GM04503 (cell line): Measurements from ENCODE around the gene GSX1.
"Not testable (repeated sequence)": the region's sequence is repeated elsewhere in the genome, so short reads cannot be mapped to it uniquely, and the experiment has no call there.

ENCODE experiments used
- DNase-seq: peaks from one replicate; pipeline ENCODE4 v3.0.0-alpha.2; 2012; ENCODE audit warnings: low read depth

The GSX1 gene

DNA sequence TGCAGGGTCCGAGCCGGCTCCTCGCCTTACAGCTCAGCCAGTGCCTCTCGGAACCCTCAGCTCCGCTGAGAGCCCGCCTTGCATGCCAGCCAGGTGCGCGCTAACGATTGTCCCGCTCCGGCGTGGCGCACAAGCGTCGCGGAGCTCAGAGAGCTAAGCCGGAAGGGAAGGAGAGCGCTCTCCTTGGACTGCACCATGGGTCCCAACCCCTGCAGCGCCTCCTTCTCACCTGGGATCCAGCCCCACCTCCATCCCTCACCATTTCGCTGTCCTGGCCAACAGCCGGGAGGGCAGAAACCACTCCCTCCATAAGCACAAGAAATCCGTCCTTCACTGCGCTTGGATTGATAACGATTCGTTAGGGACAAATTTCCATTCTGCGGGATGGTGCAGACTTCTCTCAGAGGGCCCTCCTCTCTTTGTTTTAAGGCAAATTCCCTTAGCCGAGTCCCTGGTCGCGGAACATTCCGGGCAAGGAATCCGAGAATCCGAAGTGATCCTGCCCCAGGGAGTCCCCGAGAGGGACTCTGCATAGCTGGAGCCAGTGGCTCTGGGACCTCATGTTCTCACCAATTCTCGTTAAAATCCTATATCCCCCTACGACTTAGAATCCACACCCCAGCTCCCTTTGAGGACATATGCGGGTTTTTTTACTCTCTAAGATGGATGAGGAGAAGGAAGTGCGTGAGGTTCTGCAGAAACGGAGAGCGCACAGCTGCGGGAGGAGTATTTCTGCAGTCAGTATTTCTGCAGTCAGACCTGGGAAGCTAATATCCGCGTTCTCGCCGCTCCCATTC lies 2.8 kb downstream of the GSX1 start:
- no peak for DNase-seq

DNA sequence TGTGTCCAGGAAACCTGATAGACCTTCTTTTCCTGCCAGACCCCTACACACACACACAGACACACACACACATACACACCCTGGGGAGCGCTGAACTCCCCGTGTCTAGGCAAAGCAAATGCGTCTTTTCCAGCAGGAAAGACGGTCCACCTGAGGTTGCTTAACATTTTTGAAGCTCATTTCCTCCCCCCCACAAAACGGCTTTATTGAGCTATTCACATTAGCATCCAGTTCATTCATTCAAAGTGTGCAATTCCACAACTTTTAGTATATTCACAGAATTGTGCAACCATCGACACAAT lies 3.4 kb downstream of the GSX1 start:
- DNase-seq: no peak

DNA sequence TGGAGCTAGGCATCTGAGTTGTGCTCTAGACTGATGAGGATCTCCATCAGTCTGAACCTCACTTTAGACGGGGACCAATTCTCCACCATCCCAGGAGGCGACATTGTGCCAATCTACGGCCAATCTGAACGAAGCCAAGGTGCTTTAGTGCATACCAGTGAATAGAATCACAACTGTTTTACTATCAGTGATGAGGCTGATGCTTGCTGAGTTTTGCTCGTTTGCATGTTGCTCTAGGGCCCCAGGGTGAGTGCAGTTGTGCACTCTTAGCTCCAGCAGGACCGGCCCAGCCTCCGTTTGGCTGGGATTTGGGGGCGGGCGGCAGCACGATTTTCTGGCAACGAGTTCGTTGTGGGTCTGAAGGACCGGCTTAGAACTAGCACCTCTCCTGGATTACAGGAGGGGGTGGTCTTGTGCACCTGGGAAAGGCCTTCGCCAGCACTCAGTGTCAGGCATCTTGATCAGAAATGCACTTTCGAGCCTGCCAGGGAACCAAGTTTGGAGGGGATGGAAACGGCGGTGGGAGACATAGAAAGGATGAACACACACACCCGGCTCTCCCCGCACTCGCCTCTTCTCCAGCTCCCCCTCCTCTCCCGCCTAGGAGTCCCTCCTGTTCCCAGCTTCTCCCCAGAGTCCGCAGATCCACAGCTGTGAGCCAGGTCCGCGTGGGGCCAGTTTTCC lies 4.4 kb downstream of the GSX1 start:
- DNase-seq: no peak

DNA sequence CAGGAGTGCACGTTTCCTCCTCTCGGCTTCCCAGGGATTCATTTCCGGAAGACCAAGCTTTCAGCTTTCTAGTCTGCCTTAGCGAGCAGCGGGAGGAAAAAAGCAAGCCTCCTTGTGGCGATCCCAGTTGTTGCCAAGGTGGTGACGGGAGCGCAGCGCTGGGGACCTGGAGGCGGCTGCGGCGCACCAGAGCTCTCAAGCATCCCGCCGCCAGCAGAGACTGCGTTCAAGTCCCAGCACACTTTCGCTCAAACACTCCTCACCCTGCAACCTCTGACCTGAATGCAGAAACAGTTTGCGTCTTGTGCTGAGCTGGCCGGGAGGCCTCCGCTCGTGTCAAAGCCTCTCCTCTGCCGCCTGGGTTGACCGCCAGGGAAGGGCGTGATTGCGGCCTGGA lies 4.9 kb downstream of the GSX1 start:
- no peak for DNase-seq

DNA sequence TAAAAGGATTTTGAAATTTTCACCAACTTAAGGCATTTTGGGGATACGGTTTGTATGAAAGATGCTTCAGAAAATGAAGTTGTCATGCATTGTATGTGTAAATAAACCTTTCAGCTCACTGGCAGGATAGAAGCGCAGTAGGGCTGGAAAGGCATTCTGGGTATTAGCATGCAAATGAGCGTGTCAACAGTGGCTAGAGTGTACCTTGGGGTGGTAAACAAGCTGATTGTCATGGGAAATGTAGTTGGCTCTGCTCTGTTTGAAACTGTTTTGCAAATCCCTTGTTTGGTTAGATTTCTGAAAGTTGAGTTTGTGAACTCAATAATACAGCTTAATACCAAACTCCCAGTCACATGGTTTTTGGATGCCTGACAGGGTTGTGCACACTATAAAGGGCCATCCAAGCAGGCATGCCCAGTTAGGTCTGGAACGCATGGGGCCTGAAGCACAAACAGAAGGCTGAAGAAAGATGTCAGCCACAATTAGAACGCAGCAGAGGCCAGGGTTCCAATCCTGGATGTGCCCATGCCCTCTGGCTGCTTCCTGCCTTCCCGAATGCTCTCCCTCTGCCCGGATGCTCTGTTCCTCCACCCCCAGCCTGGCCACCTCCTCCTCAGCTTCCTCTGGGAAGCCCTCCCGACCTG lies 14.6 kb downstream of the GSX1 start:
- no peak for DNase-seq

DNA sequence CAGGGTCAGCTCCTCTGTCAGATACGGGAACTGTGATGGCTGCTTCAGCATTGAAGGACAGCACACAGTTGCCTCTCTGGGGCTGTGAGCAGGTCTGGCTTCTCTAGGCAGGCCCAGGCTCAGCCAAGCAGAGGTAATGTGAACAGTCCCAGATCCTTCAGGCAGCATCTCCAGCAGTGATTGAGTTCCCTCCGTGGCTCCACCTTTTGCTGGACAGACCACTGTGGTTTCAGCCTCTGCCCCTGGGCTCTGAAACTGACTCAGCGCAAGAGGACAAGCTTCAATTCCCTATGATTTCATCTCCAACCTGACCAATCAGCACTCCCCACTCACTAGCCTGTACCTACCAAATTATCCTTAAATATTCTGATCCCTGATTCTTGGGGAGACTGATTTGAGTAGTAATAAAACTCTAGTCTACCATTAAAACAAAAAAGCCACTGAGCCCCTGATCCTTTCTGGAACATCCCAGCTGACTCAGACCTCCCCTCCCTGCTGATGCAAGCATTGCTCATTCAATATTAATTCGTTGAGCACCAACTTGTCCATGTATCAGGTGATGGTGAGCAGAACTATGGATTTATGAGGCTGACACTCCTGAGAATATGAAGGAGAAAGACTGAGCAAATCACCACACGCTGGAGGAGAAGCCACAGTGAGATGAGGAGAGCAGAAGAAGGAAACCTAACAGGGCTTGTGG lies 16.7 kb downstream of the GSX1 start:
- no peak for DNase-seq

DNA sequence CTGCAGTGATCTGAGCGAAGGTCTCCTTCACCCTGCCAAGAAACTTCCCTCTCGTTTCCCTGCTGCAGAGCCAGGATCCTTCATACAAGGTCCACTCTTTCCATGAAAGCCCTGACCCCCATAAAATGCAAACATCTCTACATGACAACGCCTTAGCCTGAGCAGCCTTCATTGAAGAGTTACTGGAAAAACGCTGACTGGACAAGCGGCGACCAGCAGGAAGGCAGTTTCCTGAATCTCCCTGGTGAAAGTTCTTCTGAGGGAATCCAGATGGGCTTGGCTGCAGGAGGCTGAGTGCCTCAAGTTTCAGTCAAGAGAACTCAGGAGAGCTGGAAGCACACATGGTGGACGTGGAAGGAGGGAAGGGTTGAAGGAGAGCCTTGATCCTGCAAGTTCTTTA lies 17.7 kb downstream of the GSX1 start:
- no peak for DNase-seq

DNA sequence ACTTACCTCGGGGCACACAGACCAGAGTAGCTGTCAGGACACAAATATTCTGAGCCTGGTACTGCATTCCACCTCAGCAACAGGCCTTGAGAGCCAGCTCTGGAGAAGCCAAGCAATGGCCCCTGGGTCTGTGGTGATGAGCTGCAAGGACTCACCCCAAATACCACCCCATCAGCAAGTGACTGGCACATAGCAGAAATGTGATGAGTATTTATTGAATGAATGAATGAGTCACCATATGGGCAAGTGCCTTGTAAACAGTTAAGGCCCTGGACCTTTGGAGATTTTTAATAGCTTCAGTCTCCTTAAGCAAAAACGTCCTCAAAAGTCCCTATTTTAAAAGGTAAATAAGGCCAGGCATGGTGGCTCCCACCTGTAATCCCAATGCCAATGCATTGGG lies 18.2 kb downstream of the GSX1 start:
- no peak for DNase-seq

DNA sequence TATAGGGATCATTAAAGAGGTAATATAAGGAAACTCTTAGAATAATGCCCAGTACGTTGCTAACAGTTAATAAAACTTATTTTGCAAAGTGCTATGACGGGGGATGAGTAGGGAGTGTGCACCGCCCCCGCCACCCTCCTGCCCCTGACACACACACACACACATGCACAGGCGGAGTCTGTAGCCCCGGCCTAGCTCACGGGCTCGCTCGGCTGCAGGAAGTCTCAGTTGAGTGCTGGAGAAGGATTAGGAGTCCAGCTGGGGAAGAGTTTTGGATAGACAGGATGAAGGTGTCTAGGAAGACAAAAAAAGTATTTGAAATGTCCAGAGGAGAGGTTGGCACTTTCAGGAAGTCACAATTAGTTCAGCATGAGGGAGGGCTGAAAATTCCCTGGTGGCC lies 21.5 kb downstream of the GSX1 start:
- DNase-seq: no peak

DNA sequence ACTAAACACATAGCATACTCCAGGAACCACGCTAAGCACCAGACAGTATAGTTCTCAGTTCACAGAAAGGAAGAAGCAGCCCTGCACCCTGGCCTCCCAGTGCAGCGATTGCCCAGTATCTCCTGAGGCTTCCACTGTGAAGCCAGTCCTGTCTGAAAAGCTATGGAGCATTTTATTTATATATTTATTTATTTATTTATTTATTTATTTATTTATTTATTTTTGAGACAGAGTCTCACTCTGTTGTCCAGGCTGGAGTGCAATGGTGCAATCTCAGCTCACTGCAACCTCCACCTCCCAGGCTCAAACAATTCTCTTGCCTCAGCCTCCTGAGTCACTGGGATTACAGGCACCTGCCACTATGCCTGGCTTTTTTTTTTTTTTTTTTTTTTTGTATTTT lies 25.5 kb downstream of the GSX1 start:
- not testable (repeated sequence) for DNase-seq

DNA sequence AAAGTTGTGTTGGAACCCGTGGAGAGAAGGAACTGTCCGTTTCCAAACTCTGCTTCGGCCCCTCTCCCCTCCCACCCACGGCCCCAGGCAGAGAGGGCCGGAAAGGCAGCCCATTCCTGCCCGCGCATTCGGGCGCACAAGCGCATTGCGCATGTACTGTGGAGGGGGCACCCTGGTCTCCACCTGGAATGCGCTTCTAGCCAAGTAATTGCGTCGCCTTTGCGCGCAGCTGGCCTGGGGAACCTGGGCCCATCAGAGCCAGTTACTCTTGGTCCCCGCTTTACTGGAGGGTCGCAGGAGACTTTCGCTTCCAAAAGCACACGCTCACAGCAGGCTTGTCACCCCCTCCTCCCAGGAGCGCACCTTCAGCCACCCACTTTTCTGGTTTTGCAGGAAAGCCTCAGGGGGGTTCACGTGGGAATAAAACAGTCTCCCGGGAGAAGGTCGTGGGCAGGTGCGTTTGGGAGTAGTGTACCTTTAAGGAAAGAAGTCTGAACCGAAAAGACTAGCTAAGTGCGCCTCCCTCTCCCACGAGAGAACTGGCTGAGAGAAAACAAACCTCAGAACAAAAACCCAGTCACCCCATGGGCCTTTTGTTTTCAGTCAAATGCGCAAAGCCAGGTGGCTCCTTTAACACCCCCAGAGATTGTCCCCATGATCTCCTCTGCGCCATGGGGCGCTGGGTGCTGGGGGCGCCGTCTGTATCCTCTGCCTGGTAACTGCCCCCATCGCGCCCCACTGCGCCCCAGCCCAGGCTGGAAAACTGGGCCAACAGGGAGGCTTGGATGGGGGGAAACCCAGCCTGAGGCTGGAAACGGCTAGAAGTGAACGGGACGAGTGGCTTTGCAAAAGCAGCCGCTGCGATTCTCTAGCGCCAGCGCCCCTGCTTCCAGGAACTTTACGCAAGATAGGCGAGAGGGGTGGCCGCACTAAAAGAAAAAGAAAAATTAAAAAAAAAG lies 28.5 kb downstream of the GSX1 start:
- no peak for DNase-seq

DNA sequence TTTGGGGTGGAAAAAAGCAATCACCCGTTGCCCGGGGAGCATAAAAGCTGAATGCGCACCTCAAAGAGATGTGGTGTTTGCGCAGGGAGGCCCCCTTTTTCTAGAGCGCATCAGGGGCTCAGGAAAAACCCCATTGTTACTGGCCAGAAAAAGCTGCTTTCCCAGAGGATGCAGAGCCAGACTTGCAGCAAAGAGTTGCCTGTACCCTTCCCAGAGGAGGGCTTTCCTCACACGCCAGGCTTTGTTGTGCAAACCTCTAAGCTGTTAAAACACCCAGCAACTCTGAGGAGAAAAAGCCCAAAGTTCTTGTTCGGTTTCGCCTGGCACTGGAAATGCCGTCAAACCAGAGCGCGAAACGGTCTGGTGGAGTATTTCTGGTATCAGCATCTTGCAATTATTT lies 29.3 kb downstream of the GSX1 start:
- DNase-seq: no peak

DNA sequence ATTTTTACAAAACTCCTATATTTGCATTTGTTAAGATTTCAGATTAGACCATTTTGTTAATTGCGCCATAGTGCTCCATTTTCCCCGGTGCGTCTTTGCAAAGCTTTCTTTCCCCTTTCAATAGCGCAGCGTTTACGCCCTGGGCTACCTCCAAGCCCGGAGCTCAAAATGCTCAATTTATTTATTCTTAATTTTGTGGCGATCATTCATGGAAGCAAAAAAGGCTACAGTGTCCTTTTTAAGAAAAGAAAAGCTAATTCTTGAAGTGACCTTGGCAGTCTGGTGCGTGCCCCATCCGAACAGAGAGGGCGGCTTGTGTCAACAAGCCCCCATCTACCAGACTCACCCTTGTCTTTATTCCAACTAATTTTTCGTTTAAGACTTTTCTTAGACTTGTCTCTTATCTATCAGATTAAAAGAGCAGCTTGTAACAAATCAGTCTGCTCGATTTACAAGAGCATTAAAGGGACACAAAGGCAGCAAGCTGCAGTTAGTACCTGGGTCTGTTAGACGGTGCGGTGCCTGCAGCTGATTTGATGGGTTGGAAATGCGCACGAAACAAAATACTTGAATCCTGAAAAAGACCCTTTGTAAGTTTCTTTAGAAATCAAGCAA lies 30.1 kb downstream of the GSX1 start:
- DNase-seq: no peak

DNA sequence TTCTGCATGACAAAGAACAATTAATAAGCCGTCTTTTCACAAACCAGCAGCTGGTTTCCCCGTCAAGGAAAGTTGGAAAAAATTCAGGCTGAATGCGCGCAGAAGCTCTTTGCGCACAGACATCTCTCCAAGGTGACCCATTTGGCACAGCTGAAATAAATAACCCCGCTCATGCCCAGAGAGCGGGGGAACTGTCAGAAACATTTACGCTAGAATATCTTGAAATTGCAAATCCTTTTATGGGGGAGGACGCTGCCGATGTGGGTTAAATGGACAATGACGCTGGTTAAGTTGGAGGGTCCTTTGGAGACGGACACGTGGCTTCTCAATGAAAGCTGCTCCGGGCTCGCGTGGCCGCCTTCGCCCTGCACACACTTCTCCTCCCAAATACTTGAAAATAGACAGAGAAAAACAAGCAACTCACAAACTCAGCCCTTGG lies 30.6 kb downstream of the GSX1 start:
- DNase-seq: no peak

DNA sequence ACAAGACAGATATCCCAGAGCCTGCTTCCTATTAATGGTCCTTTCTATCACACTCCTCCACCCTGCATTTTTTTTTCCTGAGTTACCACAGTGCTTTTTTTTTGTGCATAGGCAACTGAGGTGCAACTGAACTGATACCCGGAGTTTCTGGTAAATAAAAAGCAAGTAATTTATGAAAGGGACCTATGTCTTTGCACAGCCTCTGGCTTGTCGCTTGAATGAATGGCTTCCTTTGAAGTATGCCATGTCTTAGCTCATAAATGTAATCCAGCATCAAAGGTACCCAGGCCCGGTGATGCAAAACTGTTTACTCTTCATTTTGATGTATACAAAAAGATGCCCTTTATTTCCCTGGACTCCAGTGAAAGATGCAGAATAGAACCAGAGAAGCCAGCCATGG lies 31.8 kb downstream of the GSX1 start:
- DNase-seq: no peak

DNA sequence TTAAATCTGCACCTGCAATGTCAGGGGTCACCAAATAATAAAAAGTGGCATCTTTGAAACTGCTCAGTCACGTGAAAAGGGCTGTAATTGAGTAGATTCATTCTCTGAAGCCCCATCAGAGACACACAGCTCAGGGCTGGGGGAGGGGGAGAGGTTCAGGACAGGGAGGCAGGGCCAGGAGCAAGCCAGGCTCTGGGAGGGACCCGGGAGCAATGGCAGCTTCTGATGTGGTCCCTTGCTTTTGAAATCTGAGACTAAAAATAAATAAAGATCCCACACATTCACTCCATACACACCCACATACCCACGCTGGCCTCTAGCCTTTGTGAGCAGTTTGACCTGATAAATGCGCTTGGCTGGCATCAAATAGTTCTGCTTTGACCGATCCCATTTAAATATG lies 32.8 kb downstream of the GSX1 start:
- no peak for DNase-seq

DNA sequence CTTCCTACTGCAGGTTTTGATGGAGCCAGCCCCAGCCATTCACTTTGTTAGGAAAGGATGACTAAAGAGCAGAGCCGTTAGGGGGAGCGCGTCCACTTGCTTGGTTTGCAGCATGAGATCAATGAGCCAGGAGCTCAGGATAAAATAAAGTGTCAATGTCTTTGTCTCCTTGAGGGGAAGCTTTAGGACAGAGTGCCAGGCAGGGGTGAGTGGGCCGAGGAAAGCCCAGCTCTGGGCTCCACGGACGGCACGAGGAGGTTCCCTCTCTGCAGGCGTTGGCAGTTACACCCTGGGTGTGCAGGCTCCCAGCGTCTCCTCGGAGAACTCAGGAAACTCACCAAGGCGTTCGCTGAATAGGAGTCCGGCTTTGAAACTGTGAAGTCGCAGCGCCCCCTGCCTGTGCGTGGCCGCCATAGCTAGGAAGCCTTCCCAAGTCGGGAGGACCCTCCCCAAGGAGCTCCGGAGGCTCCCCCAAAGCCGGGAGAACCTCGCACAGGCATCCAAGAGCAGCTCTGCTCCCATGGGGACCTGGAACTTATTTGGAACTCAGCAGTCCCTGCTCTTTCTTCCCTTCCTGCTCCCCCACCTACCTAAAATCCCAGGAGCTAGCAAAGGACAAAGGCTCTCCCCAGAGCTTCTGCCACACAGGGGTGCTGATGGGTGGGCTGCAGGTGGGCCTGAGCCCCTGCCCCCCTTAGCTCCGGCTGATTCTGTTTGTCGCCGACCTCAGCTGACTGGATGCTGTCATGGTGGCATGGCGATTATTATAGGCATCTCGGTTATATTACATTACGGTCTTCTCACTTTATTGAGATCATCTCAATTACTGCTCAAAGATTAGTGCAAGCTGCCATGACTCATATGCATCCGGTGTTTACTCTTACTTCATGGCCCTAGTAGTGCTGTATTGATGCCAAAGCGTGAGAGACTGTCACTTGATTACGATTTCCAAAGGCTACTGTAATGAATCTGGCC lies 34.4 kb downstream of the GSX1 start:
- DNase-seq: peak; percentile 47

DNA sequence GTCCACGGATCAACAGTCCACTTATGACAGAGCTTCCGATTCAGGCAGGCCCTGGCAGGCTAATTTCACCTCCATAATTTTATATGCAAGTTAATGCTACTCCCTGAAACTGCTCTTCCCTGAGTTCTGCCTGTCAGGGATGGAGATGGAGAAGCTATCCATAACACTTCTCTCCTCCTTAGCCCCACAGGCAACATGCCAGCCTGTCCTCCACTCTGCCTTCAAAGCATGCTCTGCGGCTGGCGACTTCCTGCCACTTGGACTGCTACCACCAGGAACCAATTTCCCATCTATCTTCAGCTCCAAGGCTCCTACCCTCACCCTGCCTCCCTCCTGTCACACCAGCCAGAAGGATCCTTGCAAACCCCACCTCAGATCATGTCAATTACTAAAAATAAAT lies 35.4 kb downstream of the GSX1 start:
- DNase-seq: no peak

DNA sequence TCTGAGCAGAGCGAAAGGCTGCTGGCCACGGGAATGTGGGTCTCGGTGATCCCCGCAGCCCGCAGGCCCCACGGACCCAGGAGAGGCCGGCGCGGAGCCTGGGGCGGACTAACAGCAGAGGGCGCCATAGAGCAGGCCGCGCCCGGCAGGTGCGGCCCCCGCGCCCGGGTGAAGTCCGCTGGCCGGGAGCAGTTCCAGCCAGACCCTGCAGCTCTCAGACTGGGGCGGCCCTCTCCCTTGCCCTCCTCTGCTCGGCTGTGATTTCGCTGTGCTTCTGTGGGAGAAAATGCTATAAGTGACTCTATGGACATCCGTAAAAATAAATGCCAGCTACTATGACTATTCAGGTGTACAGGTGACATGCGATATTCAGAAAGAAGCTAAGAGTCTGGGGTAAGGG lies 37.7 kb downstream of the GSX1 start:
- no peak for DNase-seq

DNA sequence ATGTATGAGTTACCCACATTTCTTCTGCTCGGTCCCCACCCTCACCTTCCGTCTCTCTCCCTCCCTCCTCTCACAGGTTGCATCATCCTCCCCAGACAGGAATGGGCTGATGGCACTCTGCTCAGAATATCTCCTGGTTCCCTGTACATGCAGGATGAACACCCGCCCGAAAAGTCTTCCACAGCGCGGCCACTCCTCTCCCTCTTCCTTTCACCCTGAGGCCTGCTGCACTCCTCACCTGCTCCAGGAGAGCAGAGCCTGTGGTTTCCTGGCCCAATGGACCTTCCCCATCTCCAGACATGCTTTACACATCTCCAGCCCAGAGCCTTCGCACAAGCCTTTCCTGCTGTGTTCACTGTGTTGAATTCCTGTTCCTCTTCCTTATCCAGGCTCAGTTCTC lies 40.9 kb downstream of the GSX1 start:
- no peak for DNase-seq
